Skeletal muscle cell (primary cell): ENCODE data around the gene PRM2.
"Not testable (repeated sequence)": the region's sequence is repeated elsewhere in the genome, so short reads cannot be mapped to it uniquely, and the experiment has no call there.

ENCODE experiments used
- DNase-seq: peaks from one replicate; pipeline ENCODE4 v3.0.0-alpha.2; 2010; ENCODE audit warnings: low read depth
- H3K4me3 ChIP-seq: 2 replicates; pipeline ENCODE4 v1.5.1; 2011; ENCODE audit warnings: low read depth, mild to moderate bottlenecking, control low read depth, low read length, moderate library complexity

The PRM2 gene

GRCh38 chr16:11308493-11309283 is 32.4 kb upstream of the PRM2 start:
- no peak for DNase-seq
- no peak overlapping the region for H3K4me3 ChIP-seq

DNA sequence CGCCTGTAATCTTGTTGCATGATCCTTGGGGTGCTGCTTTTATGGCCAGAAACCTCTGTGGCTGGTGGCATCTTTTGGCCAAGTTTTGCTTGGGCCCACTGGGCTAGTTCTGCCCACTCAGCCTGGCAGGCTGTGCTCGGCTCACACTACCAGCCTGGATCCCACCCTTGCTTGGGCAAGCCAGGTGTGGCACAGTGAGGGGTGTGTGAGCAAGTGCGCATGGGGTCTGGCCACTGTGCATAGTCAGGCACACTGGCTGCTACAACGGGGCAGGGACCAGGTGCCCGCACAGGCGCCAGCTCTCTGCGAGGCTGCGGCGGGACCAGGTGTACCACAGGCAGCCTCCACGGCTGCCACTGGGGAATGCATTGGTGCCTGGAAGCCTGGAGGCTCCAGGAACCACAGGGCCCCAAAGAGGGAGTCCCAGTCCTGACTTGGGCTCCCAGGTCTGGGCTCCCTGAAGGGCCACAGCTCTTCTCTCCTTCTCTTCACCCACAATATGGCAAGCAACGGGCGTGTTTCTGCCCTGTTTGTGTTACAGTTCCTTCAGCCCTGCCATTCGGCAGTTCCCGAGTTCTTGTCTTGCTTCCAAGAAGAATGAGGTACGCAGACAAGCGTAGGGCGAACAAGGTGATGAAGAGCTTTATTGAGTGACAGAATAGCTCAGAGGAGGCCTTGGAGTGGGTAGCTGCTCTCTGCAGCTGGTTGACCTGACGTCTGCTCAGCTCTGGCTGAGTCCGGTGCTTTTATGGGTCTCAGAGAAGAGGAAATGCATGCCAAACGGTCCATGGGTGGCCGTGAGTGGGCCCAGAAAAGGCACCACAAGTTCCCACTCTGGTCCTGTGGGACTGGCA is 31.6 kb upstream of the PRM2 start:
- DNase-seq, result no peak
- no peak overlapping the region for H3K4me3 ChIP-seq

- no peak overlapping the region for H3K4me3 ChIP-seq
- no peak for DNase-seq
These were observed 30.8 kb upstream of the PRM2 start for GRCh38 chr16:11306997-11307638.

DNA sequence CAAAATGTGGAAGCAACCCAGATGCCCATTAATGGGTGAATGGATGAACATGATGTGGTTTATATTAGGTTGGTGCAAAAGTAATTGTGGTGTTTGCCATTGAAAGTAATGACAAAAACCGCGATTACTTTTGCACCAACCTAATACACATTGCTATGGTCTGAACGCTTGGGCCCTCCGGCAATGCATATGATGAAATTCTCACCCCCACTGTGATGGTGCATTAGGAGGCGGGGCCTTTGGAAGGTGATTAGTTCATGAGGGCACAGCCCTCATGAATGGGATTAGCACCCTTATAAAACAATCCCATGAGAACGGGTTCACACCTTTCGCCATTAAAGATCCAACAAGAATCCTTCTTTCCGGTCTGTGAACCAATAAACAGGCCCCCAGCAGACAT is 30.1 kb upstream of the PRM2 start:
- no peak overlapping the region for H3K4me3 ChIP-seq
- DNase-seq, result no peak

- no peak overlapping the region for H3K4me3 ChIP-seq
- DNase-seq, result no peak
These were observed 27.3 kb upstream of the PRM2 start for GRCh38 chr16:11303405-11304138.

- H3K4me3 ChIP-seq, result no peak overlapping the region
- DNase-seq, result no peak
These were observed 26.7 kb upstream of the PRM2 start for GRCh38 chr16:11302977-11303376.

DNA sequence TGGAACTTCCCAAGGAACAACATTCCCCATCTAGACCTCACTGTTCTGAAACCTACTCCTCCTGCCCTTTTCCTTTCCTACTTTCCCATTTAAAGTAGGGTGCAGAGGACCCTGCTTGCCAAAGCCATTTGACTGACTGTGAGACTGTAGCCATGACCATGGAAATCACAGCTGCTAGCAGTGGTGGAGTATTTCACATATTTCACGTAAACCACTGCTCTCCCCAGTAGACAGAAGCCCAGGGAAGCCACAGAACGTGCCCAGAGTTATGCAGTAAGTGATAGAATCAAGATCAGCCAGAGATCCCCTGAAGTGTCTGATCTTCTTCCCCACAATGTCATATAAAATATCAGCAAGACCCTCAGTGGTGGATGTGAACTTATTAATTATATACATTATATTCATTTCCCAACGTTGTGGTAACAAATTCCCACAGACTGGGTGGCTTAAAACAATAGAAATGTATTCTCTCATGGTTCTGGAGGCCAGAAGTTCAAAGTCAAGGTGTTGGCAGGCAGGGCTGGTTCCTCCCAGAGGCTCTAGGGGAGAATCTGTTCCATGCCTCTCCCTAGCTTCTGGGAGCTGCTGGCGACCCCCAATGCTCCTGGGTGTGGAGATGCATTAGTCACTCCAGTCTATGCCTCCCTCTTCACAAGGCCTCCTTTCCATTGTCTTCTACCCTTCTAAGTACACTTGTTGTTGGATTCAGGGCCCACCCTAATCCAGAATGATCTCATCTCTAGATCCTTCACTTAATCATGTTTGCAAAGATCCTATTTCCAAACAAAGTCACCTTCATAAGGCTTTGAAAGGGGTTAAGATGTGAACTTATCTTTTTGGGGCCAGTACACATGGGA is 25.6 kb upstream of the PRM2 start:
- no peak overlapping the region for H3K4me3 ChIP-seq
- no peak for DNase-seq

DNA sequence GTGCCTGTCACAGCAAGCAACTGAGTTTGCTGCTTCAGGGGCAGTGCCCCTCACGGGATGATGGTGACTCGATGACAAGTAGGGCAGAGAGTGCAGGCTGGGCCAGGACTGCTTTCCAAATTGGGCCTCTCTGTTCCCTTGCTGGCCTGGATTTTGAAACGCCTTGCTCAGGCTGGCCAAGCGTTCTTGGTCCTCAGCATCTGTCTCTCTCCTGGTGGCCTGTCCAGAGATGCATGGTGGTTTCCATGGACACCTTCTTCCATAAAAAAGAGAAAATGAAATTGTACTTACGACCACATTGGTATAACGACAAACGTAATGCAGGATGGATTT is 24.2 kb upstream of the PRM2 start:
- DNase-seq, result no peak
- H3K4me3 ChIP-seq, result no peak overlapping the region

GRCh38 chr16:11299865-11300559 is 23.7 kb upstream of the PRM2 start:
- no peak overlapping the region for H3K4me3 ChIP-seq
- DNase-seq, result no peak

DNA sequence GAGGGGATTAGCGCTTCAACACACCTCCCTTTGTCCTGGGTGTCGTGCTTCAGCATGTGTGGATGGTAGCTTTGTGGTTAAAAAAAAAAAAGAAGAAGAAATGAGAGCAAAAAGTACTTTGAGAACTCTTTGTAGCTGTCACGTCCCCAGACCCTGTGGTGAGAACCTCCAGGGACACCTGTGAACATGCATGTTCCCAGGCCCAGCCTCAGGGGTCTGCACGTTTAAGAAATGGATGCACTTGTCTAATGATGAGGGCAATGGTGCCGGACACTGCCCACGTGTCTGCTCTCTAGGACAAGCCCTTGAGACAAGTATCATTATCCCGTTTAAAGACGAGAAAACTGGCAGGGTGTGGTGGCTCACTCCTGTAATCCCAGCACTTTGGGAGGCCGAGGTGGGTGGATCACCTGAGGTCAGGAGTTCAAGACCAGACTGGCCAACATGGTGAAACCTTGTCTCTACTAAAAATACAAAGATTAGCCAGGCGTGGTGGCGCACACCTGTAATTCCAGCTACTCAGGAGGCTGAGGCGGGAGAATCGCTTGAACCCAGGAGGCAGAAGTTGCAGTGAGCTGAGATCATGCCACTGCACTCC is 22.8 kb upstream of the PRM2 start:
- H3K4me3 ChIP-seq, DNase-seq: not testable (repeated sequence)

- H3K4me3 ChIP-seq, result no peak overlapping the region
- DNase-seq, result no peak
These were observed 22.0 kb upstream of the PRM2 start for GRCh38 chr16:11298143-11298900.

- no peak for DNase-seq
- H3K4me3 ChIP-seq, result no peak overlapping the region
These were observed 21.3 kb upstream of the PRM2 start for GRCh38 chr16:11297492-11298142.

- DNase-seq, result no peak
- no peak overlapping the region for H3K4me3 ChIP-seq
These were observed 20.6 kb upstream of the PRM2 start for GRCh38 chr16:11296706-11297491.

DNA sequence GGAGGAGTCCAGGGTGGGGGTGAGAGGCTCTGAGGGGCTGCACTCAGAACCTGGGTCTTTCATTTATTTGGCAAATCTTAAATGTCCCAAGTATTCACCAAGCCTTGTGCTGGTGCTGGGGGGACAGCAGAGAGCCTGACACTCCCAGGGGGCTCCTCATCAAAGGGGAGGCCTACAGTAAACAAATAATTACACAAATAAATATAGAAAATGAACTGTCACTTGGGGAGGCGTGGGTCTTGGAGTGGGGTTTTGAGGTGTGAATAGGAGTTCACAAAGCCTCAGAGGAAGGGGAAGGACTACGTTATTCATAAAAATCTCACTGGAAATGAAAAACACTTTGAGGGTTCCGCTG is 20.0 kb upstream of the PRM2 start:
- DNase-seq, result no peak
- no peak overlapping the region for H3K4me3 ChIP-seq

- no peak overlapping the region for H3K4me3 ChIP-seq
- no peak for DNase-seq
These were observed 19.4 kb upstream of the PRM2 start for GRCh38 chr16:11295672-11296071.

GRCh38 chr16:11292076-11292748 is 15.9 kb upstream of the PRM2 start:
- no peak for DNase-seq
- H3K4me3 ChIP-seq, result no peak overlapping the region
